Ecto neural progenitor cell (in vitro differentiated cells): ENCODE data around the gene HTR3E.
"Not testable (repeated sequence)": the region's sequence is repeated elsewhere in the genome, so short reads cannot be mapped to it uniquely, and the experiment has no call there.

ENCODE experiments used
- DNase-seq: peaks from one replicate; pipeline ENCODE4 v3.0.0-alpha.2; 2018; ENCODE audit warnings: low spot score

The HTR3E gene, protein sequence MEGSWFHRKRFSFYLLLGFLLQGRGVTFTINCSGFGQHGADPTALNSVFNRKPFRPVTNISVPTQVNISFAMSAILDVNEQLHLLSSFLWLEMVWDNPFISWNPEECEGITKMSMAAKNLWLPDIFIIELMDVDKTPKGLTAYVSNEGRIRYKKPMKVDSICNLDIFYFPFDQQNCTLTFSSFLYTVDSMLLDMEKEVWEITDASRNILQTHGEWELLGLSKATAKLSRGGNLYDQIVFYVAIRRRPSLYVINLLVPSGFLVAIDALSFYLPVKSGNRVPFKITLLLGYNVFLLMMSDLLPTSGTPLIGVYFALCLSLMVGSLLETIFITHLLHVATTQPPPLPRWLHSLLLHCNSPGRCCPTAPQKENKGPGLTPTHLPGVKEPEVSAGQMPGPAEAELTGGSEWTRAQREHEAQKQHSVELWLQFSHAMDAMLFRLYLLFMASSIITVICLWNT

DNA sequence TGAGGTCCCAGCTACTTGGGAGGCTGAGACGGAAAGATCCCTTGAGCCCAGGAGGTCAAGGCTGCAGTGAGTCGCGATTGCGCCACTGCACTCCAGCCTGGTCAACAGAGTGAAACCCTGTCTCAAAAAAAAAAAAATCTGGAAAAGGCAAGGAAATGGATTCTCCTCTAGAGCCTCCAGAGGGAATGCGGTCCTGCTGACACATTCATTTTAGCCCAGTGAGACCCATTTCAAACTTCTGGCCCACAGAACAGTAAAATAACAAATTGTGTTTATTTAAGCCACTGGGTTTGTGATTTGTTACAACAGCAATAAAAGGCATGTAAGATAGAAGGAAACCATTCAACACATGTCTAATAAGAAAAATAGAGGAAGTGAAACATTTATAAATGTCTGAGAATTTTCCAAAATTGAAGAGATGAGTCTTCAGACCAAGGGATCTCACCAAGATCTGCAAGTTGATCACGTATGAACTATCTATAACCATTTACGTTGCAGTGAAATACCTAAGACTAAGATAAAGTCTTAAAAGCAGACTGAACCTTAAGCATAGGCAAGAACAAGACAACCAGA is at the start of gene HTR3E:
TSS of gene HTR3E (plus strand) at position 254 of the 573 bp plus-strand sequence. CDS start 466 bp downstream, outside the sequence.
- no peak for DNase-seq

DNA sequence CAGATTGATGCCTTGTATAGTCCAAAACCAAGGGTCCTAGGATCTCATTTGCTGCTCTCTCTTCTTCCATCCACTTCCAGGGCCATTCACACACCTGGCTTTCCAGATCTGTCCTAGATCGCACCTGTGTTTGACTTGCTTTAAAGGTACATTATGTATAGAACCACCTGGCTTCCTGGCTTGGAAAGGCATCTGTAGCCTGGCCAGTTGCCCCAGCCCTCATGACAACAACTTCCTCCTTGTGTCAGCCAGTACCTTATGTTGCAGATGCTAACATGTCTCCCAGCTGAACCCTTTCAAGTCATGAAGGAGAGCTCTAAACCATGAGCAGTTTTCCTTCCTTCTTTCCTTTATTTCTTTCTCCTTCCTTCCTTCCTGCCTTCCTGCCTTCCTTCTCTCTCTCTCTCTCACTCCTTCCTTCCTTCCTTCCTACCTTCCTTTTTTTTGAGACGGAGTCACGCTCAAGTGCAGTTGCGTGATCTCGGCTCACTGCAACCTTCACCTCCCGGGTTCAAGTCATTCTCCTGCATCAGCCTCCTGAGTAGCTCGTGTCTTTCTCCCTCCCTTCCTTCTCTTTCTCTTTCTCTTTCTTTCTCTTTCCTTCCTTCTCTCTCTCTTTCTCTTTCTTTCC is 46.5 kb upstream of the HTR3E start:
- DNase-seq, result no peak

DNA sequence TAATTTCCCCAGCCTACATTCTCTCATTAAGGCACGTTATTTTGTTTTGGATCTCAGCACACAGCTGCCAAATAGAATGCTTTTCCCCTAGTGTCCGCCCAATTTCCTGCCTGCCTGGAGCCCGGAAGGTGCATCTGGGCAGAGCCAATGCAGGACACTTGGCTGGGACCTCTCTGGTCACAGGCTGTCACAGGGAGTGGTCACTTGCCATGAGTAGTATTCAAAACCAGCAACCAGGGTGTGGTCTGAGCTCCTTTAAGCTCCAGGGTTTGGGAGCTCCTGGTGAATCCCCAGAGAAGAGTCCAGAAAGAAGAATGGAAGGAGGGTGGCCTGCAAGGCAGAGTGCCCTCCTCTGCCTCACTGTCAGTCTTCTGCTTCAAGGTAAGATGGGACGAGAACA is 44.1 kb upstream of the HTR3E start, which contains the start of gene HTR3C:
TSS of gene HTR3C (plus strand) at position 281 of the 400 bp plus-strand sequence. CDS start at position 315, 34 bp downstream.
- no peak for DNase-seq

- DNase-seq, result no peak
These were observed 38.8 kb upstream of the HTR3E start for GRCh38 chr3:184058029-184058428.

DNA sequence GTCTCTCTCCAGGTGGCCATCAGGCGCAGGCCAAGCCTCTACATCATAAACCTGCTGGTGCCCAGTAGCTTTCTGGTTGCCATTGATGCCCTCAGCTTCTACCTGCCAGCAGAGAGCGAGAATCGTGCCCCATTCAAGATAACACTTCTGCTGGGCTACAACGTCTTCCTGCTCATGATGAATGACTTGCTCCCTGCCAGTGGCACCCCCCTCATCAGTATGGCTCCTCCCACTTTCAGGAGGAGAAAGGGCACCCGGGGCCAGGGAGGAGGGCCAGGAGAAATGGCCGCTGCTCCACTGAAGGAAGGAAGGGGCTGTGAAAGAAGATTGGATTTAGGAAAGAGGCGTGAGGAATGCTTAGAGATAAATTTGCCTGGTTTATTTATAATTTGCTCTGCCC is 37.4 kb upstream of the HTR3E start:
- no peak for DNase-seq

DNA sequence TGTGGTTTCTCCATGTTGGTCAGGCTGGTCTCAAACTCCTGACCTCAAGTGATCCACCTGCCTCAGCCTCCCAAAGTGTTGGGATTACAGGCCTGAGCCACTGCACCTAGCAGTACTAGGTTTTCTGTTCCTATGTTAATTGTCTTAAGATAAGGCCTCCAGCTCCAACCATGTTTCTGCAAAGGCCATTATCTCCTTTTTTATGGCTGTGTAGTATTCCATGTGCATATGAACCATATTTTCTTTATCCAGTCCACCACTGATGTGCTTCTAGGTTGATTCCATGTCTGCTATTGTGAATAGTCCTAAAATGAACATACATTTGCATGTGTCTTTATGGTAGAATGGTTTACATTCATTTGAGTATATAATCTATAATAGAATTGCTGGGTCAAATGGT is 34.2 kb upstream of the HTR3E start:
- DNase-seq, result no peak

GRCh38 chr3:184066211-184066610 is 30.7 kb upstream of the HTR3E start:
- no peak for DNase-seq

DNA sequence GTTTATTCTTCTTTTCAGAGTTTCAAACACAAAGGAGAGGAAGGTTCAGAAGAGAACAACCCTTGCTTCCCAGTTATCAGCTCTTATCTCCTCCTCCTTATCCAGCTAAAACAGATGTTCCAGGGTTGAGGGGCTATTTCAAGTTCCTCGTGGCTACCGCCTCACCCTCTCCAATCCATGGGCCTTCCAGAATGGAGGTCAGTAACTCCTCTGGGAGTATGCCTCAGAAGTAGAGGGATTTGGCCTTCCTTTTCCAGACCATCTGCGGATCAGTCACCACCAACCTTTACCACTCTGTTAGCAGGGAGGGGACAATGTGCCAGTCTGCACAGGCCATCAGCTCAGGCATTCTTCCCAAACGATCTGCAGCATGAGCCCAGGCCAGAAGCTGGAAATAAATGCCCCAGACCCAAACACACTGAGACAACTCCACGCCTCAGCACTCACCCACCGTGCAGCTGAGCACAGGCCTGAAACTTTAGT is 29.2 kb upstream of the HTR3E start:
- no peak for DNase-seq

DNA sequence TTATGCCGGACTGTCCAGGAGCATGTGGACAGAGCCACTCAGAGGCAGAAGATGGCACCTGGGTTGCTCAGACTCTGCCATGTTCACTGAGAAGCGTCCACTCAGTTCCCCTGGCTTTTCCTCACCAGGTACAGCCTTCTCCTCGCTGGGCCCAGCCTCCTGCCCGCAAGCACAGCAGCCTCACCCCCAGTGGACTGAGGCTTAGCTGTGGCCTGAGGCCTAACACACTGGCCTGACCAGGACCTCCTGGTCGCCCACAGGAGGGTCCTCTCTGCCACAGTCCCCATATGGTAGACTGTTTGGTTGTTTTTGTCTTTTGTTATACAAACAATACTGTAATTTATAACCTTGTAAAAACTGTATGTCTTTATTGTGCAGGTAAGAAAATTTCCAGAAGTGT is 28.5 kb upstream of the HTR3E start:
- no peak for DNase-seq

DNA sequence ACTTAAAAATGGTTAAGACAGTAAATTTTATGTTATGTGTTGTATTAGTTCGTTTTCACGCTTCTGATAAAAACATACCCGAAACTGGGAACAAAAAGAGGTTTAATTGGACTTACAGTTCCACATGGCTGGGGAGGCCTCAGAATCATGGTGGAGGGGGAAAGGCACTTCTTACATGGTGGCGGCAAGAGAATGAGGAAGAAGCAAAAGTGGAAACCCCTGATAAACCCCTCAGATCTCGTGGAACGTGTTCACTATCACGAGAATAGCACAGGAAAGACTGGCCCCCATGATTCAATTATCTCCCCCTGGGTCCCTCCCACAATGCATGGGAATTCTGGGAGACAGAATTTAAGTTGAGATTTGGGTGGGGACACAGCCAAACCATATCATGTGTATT is 25.7 kb upstream of the HTR3E start:
- DNase-seq, result not testable (repeated sequence)

- DNase-seq, result no peak
These were observed 23.2 kb upstream of the HTR3E start for GRCh38 chr3:184073621-184074020.

DNA sequence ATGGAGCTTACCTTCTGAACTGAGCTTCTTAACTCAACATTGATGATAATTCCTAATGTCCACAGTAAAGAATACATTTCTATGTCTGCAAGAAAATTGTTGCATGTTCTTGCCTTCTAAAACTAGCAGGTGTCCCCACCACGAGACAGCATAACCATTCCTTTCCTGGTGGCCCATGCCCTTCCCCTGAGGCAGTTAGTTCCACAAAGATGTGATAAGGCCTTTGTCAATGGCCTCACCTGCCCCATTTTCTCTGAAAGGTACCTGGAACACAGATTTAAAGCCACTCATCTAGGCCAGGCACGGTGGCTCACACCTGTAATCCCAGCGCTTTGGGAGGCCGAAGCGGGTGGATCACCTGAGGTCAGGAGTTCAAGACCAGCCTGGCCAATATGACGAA is 21.0 kb upstream of the HTR3E start:
- DNase-seq, result no peak

GRCh38 chr3:184077881-184078280 is 19.0 kb upstream of the HTR3E start:
- DNase-seq, result no peak

DNA sequence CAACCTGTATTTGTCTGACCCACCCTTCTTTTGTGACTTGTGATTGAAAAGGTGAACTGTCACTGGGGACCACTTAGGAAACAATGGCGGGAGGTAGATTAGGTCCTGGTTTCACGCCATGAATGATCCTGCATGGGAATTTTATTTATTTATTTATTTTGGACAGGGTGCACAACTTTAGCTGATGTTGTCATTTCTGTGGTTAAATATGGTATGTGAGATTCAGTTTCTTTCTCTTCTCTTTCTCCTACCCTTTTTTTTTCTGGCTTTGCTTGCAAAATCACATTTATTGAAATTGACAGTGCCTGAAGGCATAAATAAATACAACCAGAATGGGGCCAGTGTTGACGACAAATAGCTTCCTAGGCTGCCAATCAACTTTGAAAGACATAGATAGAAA is 18.0 kb upstream of the HTR3E start:
- DNase-seq, result no peak

- no peak for DNase-seq
These were observed 15.6 kb upstream of the HTR3E start for GRCh38 chr3:184081116-184081830.

- no peak for DNase-seq
These were observed 14.8 kb upstream of the HTR3E start for GRCh38 chr3:184082034-184082433.

DNA sequence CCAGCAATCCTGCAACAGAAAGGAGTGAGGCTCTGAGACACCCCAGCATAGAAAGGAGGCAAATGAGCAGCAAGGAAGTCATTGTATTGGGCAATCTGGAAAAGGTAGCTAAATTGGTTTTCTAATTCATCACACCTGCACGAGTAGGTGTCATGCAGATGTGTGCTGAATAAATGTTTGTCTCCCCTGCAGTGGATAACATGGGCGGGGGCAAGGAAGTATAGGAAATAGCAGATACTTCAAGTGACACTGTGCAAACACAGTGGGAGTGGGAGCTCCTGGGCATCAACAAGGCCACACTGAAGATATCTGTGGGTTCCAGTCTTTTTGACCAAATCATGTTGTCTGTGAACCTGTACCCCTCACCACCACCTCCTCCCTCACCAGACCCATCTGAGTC is 14.4 kb upstream of the HTR3E start:
- DNase-seq, result no peak

- no peak for DNase-seq
These were observed 11.4 kb upstream of the HTR3E start for GRCh38 chr3:184085389-184085852.

- no peak for DNase-seq
These were observed 4.7 kb upstream of the HTR3E start for GRCh38 chr3:184092199-184092598.

- DNase-seq, result no peak
These were observed 692 bp downstream of the HTR3E start for GRCh38 chr3:184097556-184097955.

- DNase-seq, result no peak
These were observed 3.2 kb downstream of the HTR3E start for GRCh38 chr3:184099806-184100686.
